ENCODE data around the gene EPHA6.
A peak's percentile ranks its signal among the peaks of the same experiment; 100 is the strongest.

The EPHA6 gene

DNA sequence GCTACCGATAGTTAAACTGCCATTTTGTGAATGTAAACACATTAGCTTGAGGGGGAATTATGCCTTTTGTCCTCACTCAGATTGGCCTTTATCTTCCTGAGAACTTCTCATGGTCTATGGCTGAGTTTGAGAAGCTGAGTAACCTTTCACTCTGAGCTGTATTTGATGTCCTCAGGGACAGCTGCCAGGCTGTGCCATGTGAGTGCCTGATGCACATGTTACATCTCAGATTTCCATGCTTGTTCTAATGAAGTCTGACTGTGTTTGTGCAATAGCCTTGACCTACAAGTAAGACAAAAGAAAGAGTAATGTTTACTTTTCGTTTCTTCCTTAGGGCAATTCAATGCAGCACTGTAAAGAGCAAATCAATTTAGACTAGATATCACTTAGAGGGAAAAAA is 906.0 kb downstream of the EPHA6 start:
- DNase-seq, result no peak

DNA sequence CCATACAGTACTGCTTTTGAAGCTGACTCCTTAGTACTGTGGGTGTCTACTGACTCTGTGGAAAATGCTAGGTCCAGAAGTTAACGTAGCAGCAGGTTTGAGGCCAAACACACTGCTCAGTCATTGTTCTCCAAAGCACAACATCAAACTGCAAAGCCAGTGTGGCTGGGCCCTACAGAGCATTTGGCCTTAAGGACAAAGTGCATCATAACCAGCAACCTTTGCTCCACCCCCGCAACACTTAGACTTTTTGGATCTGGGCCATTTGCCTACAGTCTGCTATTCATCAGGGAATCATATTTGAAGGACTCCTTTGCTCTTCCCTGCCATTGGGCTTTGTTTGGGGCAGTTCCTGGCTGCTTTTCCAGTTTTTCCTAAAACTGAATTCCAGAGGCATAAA is 907.1 kb downstream of the EPHA6 start:
- no peak for DNase-seq

DNA sequence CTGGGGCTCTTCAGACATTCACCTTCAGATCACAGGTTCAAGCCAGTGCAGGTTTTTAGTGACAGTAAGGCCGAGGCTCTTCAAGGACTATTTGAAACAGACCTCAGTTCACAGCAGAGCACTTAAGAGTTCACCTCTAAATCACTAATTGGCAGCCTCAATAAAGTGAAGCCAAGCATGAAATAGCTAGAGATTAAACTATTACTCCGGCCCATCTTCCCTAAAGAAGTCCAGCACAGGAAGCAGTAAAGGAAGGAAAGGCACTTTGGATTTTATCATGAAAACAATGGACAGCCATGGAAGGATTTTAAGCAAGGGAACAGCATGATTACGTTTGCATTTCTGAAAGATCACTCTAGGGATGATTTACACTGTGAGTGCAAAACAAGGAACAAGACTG is 922.5 kb downstream of the EPHA6 start:
- DNase-seq, result no peak

- DNase-seq, result no peak
Observed at GRCh38 chr3:97738761-97739160, 924.4 kb downstream of the EPHA6 start.

GRCh38 chr3:97742036-97742435 is 927.6 kb downstream of the EPHA6 start:
- DNase-seq, result no peak

DNA sequence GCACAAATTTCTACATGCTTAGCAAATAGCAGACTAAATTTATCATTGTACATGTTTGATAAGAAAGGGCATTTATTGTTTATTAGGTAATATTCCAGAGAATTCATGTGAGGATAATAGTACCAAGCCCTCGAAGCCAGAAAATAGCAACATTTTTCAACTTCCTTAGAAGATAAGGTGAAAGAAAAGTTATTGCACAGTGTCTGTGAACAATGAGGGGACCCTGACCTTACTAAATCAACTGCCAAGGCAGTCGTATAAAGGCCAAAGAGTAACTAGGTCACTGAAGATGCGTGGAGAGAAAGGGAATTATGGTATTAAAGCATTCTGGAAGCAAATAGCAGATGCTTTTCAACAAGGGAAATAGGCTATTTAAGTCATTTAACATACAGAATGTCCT is 929.9 kb downstream of the EPHA6 start:
- DNase-seq, result no peak

GRCh38 chr3:97763586-97764406 is 949.4 kb downstream of the EPHA6 start:
- DNase-seq, result no peak

GRCh38 chr3:97764407-97765238 is 950.2 kb downstream of the EPHA6 start, which contains the start of gene ARL6:
Gene ARL6 (plus strand): TSS chr3:97764758. CDS start chr3:97768108, 3,350 bp downstream.
- peak; percentile 28 to 64 for DNase-seq

DNA sequence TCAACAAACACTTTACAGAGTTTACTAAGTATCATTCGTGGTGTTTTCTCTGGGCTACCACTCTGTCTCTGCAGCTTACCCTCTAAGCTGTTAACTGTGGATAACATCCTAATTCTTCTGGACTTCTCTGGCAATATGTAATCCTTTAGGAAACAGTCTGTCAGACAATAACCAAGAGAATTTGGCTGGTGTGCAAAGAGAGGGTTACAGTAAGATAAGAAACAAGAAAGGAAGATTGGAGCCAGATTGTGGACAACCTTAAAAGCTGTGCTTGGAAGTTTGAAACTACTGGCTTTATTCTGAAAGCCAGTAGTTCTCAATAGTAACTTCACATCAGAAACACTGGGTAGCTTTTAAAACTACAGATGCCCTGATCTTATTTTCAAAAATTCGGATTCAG is 950.9 kb downstream of the EPHA6 start:
- no peak for DNase-seq

- no peak for DNase-seq
Observed at GRCh38 chr3:97772926-97773325, 958.5 kb downstream of the EPHA6 start.

DNA sequence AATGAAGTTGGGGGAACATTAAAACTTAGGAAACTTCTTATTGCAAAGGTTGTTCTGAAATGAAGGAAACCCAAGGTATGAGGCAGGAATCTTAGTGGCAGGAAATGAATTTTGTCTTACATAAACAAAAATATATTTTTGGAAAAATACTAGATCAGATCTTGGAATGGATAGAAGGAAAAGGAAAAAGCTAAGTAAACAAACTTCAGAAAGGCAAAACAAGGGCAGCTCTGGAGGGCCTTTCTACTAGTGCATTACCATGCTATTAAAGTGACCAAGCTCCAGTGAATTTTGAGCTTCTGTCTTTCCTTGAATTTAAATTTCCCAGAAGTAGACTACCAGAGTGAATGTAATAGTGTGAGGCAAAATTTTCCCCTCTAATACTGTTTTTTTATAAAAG is 963.8 kb downstream of the EPHA6 start:
- DNase-seq, result no peak

- no peak for DNase-seq
Observed at GRCh38 chr3:97793420-97794019, 979.1 kb downstream of the EPHA6 start.

GRCh38 chr3:97795951-97796350 is 981.6 kb downstream of the EPHA6 start:
- no peak for DNase-seq

Measured in cerebellar nuclear complex (tissue), 1 donor.